GM18858 (cell line): ENCODE data around the gene PI4K2A.

ENCODE experiments used
- ATAC-seq: cut with Tn5 transposase; IDR thresholded peaks from one replicate; pipeline ENCODE4 v1.9.1; 2021; ENCODE audit not compliant: unreplicated experiment

The PI4K2A gene

GRCh38 chr10:97724341-97724941 lies 84.0 kb downstream of the PI4K2A start:
- no peak for ATAC-seq
